Anterior cingulate cortex (tissue), 58 donors: ENCODE results near the gene BCS1L.

Experiments used
- DNase-seq, 58 donors: peaks; one replicate each; lab custom pipeline; 2025; lab: John Stamatoyannopoulos, UW

BCS1L gene

DNA sequence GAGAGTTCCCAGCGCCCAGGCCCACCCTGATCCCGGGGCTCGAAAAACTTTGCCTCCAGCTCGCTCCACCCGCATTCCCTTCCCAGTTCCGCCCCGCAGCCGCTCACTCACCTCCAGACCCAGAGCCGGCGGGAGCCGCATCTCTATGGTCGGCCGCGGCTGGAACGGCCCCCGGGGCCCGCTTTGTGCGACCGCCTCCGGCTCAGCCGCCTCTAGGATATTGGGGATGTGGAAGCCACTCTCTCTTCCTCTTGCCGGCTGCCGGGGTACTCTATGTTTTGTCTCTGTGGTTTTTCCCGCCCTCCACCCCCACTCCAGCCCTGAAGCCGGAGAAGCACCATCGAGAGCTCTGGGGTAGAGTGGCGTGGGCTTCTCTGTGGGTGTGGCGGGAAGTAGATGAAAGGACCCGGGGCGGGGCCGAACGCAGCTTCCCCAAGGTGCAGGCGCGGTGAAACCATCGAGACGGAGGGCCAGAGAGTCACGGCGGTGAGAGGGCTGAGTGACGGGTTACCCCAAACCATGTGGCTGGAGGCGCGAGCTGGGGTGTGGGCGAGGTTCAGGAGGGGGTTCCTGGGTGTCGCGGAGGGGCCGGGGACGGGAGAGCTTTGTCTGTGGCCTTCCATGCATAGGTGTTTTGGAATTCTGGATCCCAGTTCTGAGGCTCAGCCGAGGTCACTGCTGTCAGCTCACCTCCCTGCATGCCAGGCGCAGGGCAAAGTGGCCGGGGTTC, at the start of gene BCS1L, which contains the start of gene ZNF142:
TSS of gene BCS1L (plus strand) at position 426 of the 730 bp plus-strand sequence. CDS start 1,305 bp downstream, outside the sequence.
TSS of gene ZNF142 (minus strand) at position 366 of the 730 bp plus-strand sequence. CDS start 3,194 bp downstream, outside the sequence.
- DNase-seq = peak; percentile 52 to 97 (median 88)

DNA sequence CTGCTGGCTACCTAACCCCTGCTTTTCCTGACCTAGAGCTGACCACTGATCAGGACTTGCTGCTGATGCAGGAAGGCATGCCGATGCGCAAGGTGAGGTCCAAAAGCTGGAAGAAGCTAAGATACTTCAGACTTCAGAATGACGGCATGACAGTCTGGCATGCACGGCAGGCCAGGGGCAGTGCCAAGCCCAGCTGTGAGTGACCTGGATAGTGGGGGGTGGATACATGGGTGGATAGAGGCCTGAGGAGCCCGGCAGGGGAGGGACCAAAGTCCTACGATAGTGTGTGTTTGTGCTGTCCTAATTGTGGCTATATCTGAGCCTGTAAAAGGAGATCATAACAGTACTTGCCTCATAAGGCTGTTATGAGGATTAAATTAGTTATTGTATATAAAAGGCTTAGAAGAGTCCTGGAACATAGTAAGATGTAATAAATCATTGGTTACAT, 43.6 kb upstream of the BCS1L start:
- DNase-seq = no peak

- peak in 1 of 58 donors; percentile 3 for DNase-seq
These were observed 41.2 kb upstream of the BCS1L start for GRCh38 chr2:218618102-218618860.

- no peak for DNase-seq
These were observed 38.5 kb upstream of the BCS1L start for GRCh38 chr2:218621007-218621406.

DNA sequence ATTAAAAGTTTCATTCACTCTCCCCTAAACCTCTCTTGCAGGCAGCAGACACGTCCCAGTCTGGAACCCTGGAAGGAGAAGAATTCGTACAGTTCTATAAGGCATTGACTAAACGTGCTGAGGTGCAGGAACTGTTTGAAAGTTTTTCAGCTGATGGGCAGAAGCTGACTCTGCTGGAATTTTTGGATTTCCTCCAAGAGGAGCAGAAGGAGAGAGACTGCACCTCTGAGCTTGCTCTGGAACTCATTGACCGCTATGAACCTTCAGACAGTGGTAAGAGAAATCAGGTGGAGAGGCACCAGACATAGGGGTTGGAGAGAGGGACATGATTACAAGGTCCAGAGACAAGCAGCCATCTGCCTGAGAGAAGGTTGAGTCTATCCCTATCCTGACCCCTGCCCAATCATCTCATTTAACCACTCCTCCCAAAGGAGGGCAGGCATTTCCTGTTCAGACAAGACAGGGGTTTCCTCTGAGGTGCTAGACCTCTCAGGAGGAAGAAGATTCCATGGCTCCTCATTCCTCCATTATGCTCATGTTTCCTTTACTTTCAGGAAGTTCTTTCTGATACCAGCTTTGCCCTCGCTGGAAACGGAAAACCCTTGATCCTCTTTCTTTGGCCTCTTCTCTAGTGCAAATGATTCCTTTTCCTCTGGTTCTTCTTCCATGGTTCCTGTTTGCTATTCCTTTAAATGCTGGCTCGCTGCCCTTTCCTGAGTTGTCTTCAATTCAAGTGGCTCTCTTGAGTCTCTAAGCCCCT, 36.7 kb upstream of the BCS1L start:
- no peak for DNase-seq

GRCh38 chr2:218623366-218623705, 36.1 kb upstream of the BCS1L start:
- no peak for DNase-seq

DNA sequence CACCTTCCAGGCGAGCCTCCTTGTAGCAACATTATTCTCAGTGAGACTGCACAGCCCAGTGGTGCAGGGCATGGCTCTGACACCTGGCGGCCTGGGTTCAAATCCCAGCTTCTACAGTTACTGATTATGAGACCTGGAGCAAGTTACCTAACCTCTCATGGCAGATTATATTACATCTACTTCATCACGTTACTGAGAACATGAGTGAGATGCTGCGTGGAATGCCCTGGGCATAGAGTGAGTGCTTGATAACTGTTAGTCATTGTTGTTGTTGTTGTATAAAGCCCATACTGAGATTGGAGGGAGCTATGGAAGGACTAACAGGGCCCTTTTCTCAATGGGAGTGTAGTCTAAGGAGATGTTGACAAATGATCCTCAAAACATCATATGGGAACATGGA, 33.1 kb upstream of the BCS1L start:
- DNase-seq = no peak

- no peak for DNase-seq
These were observed 31.5 kb upstream of the BCS1L start for GRCh38 chr2:218627939-218628338.

DNA sequence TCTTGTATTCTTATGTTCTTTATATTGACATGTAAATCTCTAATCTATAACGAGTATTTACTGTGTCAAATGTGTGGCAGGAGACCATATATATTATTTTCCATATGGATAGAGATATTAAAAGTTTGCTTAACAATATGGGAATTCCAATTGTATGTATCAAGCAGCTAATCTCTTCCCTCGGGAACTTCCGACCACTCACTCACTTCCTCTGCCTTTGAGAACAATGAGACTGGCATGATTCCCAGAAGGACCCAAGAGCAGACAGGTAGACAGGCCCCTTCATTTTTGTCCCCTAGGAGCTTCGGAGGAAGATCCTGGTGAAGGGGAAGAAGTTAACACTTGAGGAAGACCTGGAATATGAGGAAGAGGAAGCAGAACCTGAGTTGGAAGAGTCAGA, 27.6 kb upstream of the BCS1L start:
- DNase-seq = no peak

GRCh38 chr2:218635719-218636118, 23.8 kb upstream of the BCS1L start:
- no peak for DNase-seq

- no peak for DNase-seq
These were observed 21.1 kb upstream of the BCS1L start for GRCh38 chr2:218638372-218638771.

DNA sequence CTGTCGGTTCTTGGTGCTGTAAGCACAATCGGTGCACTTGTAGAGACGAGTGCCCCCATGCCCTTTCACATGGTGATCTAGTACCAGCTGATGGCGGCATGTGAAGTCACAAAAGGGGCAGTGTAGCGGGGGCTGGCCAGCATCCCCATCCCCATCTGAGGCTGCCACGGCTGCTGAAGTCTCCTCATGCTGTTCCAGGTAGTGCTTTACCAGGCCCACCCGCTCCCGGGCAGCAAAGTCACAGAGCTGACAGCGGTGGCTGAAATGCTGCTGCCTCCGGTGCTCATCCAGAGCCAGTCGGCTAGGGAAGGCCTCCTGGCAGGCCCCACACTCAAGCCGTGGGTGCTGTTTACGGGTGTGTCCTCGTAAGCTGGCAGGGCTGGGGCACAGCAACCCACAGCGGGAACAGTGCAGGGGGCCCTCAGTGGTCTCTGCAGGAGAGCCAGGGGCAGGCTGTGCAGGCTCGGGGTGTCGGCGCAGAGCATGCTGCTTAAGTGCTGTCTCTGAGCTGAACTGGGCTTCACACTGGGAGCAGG, 17.3 kb upstream of the BCS1L start:
- DNase-seq = no peak

DNA sequence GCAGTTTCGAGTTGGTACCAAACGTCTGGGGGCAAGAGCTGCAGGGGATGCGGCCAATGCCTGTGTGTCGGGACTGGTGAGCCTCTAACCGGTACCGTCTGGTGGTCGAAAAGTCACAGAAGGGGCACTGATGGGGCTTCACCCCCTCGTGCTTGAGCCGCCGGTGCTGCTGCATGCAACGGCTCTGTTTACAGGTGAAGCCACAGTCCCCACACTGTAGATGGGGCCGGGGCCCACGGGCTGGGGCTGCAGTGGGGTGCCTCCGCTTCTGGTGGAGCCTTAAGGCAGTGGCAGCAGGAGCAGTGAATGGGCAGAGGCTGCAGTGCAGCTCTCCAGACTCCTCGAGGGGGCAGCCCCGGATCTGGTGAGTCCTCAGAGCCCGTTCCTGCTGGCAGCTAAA, 16.7 kb upstream of the BCS1L start:
- DNase-seq = no peak

DNA sequence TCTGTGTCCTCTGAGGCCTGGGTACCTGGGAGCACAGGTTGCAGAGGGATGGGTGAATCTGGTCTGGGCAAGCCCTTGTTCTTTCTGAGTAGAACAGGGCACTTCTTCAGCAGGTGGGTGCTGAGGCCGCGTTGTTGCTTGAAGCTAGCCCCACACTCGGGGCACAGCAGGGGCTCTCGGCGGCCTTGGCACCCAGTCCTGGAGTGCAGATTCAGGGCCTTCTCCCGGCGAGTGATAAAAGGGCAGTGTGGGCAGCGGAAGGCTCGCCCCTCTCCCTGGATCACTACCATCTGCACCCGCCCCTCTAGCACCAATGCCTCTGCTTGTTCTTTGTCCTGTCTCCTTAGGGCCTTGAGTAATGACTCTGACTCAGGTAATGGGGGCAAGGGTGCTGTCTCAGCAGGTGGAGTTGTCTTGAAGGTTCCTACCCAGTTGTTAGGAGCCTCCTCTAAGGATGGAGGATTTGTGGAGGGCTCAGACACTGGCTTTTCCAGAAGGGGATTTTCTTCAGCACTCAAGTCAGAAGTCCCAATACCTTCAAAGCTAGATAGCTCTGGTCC, 15.7 kb upstream of the BCS1L start:
- no peak for DNase-seq

- no peak for DNase-seq
These were observed 14.8 kb upstream of the BCS1L start for GRCh38 chr2:218644721-218645120.

DNA sequence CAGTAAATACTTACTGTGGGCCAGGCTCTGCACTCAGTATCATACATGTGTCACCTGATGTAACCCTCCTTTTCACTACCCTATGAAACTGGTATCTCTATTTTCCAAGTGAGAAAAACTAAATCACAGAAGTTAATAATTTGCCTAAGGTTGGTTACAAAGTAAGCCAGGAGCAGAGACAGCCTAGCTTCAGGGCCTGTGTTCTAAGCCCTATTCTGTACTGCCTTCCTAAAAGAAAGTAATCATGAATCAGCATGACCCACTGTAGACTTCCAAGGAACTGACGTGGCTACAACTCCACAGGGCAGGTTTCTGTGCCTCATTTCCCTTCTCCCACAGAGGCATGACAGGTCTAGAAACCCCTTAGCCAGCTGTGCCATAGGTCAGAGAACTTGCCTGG, 14.4 kb upstream of the BCS1L start:
- DNase-seq = no peak

DNA sequence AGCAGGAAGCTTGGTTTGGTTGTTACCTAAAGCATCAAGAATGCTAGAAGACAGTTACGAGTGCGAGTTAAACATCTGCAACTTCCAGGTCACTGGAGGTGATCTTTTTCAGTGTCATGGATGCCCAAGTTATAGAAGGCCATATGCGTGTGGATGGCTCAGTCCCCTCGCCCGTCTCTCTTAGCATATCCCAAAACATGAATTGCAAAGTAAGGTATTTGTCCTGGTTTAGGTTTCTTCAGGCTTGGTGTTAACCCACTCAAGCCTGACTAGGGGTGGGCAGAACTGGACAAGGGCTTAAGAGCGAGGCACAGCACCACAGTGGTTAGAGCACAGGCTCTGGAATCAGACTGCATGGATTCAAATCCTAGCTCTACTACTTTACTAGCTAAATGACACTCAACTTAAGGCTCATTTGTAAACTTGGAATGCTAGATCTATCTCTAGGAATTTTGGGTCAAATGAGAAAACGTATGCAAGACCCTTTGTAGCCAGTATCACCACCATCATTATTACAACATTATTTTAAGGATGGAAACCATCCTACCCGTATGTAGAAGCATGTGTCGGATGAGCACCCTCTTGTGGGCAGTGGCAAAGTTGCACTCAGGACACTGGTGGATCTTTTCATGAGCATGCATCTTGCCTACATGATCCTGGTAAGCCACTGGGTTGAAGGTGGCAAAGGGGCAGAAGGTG, 11.2 kb upstream of the BCS1L start:
- DNase-seq = peak in 36 of 58 donors; percentile 1 to 57 (median 14)

DNA sequence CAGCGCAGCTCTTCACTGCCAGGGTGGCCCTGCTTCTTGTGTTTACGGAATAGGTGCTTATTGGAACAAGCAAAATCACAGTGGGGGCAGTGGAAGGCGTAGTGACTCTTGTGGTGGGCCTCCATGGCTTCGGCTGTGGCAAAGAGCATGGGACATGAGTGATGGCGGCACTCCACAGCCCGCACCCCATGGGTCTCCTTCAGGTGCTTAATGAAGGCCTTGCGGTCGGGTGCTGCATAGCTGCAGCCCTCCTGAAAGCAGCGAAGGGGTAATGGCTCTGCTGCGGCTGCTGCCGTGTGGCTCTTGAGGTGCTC, 10.7 kb upstream of the BCS1L start:
- DNase-seq = peak in 1 of 58 donors; percentile 3

DNA sequence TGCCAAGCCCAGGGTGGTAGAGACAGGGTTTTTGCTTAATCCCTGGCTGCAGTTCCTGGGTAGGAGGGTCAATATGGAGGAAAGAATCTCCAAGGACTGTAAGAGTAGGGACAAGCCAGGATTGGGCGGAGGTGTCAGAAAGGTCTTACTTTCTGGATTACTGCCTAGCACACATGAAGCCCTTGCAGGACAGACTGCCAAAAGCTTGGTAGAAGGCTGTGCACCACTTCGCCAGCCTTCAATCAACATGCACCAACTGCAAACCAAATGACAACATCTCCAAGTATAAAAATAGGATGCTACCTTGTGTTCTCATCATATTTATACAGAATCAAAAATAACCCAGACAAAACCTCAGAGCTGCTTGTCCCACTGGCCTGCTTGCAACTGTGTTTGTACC, 3.7 kb upstream of the BCS1L start:
- no peak for DNase-seq

GRCh38 chr2:218658671-218659257, 719 bp upstream of the BCS1L start:
- DNase-seq = peak in 6 of 58 donors; percentile 9 to 55 (median 21)
